Dedifferentiated amniotic fluid mesenchymal stem cell (primary cell): Measurements from ENCODE around the gene MYOG.

Source experiments
- DNase-seq: peaks from one replicate; pipeline ENCODE4 v3.0.0-alpha.2; 2016; ENCODE audit errors: extremely low spot score

The MYOG gene

GRCh38 chr1:203085528-203086406 is at the start of gene MYOG:
TSS of gene MYOG (minus strand) at chr1:203086012. CDS start at chr1:203085961, 51 bp downstream.
- DNase-seq: no peak

GRCh38 chr1:203133970-203134725 is 48.3 kb upstream of the MYOG start:
- no peak for DNase-seq

- DNase-seq: no peak
These were observed 45.9 kb upstream of the MYOG start for GRCh38 chr1:203131548-203132200.

- DNase-seq: no peak
These were observed 44.7 kb upstream of the MYOG start for GRCh38 chr1:203130358-203130985.

GRCh38 chr1:203129501-203130231 is 43.9 kb upstream of the MYOG start:
- no peak for DNase-seq

- DNase-seq: no peak
These were observed 43.1 kb upstream of the MYOG start for GRCh38 chr1:203128716-203129500.

GRCh38 chr1:203128431-203128715 is 42.6 kb upstream of the MYOG start:
- DNase-seq: no peak

GRCh38 chr1:203127666-203128430 is 42.0 kb upstream of the MYOG start, which contains the start of gene ADORA1:
TSS of gene ADORA1 (plus strand) at chr1:203127726. CDS start at chr1:203128842, 1,116 bp downstream.
- no peak for DNase-seq

- no peak for DNase-seq
These were observed 41.3 kb upstream of the MYOG start for GRCh38 chr1:203126866-203127665.

GRCh38 chr1:203126151-203126865 is 40.5 kb upstream of the MYOG start:
- DNase-seq: peak; percentile 23

- no peak for DNase-seq
These were observed 38.9 kb upstream of the MYOG start for GRCh38 chr1:203124546-203125317.

GRCh38 chr1:203124011-203124410 is 38.2 kb upstream of the MYOG start:
- DNase-seq: no peak

GRCh38 chr1:203122159-203122558 is 36.3 kb upstream of the MYOG start:
- DNase-seq: no peak

- DNase-seq: no peak
These were observed 35.6 kb upstream of the MYOG start for GRCh38 chr1:203121186-203122015.

- DNase-seq: no peak
These were observed 34.7 kb upstream of the MYOG start for GRCh38 chr1:203120325-203121153.
